ENCODE results near the gene GRIK3. TPM values are rescaled to one million over a fixed set of nuclear protein-coding genes. Genes with fewer than 3 reads are reported as not detected.

GRIK3 gene
- total RNA-seq, 1 donor from 2014 or later, result not detected

DNA sequence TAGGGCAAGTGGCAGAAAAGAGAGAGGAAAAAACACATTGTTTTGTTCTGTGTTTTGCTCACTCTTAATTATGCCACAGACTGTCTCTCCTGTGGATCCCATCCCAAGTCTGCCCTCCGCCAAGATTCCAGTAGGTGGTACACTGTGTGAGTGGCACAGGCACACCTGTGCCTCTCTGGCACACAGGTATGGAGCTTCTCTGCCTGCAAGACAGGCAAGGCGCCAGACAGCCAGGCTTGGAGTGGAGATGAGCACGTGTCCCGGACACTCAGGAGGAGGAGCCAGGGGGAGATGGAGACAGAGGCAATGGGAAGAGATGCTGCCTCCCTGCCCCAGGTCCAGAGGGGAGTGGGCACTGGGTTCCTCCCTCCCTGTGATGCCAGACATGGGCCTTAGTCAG, 6.5 kb upstream of the GRIK3 start:
- no peak for TF ChIP-seq CTCF (IDR thresholded peaks at IDR 0.05)
- Mint-ChIP-seq H3K9me3 (ENCODE audit: unreplicated experiment) (no peaks in the 10 kb centered on the region), H3K27ac (ENCODE audit: unreplicated experiment) (no peak overlapping the region), H3K4me1 (ENCODE audit: unreplicated experiment) (no peaks in the 10 kb centered on the region), H3K36me3 (ENCODE audit: unreplicated experiment) (no peaks in the 10 kb centered on the region), H3K4me3 (ENCODE audit: unreplicated experiment) (no peak overlapping the region), H3K27me3 (ENCODE audit: unreplicated experiment) (peaks cover 37% of the 10 kb centered on the region)
- DNase-seq (ENCODE audit: extremely low spot score, unreplicated experiment), result no peak

DNA sequence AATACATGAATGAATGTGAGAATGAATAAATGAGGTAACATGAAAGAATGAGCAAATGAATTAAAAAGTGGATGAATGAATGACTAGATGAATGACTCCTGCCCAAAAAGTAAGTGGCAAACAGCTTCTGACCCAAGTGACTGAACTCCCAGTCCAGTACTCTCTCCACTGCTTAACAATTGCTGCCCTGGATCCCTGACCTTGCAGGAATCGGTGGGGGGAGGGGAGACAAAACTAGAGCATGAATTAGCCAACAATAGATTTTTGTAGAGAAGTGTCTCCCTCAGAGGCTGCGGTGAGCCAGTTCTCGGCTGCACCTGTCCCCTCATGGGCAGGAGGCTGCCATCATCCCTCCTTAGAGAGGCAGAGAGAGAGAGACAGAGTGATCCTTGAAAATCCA, 5.9 kb upstream of the GRIK3 start:
- no peaks in the 10 kb centered on the region for H3K9me3 Mint-ChIP-seq (ENCODE audit: unreplicated experiment)
- H3K27ac Mint-ChIP-seq (ENCODE audit: unreplicated experiment), result no peak overlapping the region

GRCh38 chr1:37038227-37039093, 4.1 kb upstream of the GRIK3 start:
- no peaks in the 10 kb centered on the region for H3K36me3 Mint-ChIP-seq (ENCODE audit: unreplicated experiment)
- H3K9me3 Mint-ChIP-seq (ENCODE audit: unreplicated experiment), result no peaks in the 10 kb centered on the region
- no peak for DNase-seq (ENCODE audit: extremely low spot score, unreplicated experiment)
- peaks cover 2% of the 10 kb centered on the region for H3K4me1 Mint-ChIP-seq (ENCODE audit: unreplicated experiment)
- H3K27me3 Mint-ChIP-seq (ENCODE audit: unreplicated experiment), result peaks cover 49% of the 10 kb centered on the region
- H3K4me3 Mint-ChIP-seq (ENCODE audit: unreplicated experiment), result no peak overlapping the region
- H3K27ac Mint-ChIP-seq (ENCODE audit: unreplicated experiment), result no peak overlapping the region
- no peak for TF ChIP-seq CTCF (IDR thresholded peaks at IDR 0.05)

More for the DNA sequence above, 5.9 kb upstream of the GRIK3 start:
- DNase-seq (ENCODE audit: extremely low spot score, unreplicated experiment), result no peak
- H3K27me3 Mint-ChIP-seq (ENCODE audit: unreplicated experiment), result peaks cover 42% of the 10 kb centered on the region
- no peak for TF ChIP-seq CTCF (IDR thresholded peaks at IDR 0.05)
- H3K4me1 Mint-ChIP-seq (ENCODE audit: unreplicated experiment), result peaks cover 1% of the 10 kb centered on the region
- H3K36me3 Mint-ChIP-seq (ENCODE audit: unreplicated experiment), result no peaks in the 10 kb centered on the region
- H3K4me3 Mint-ChIP-seq (ENCODE audit: unreplicated experiment), result no peak overlapping the region

DNA sequence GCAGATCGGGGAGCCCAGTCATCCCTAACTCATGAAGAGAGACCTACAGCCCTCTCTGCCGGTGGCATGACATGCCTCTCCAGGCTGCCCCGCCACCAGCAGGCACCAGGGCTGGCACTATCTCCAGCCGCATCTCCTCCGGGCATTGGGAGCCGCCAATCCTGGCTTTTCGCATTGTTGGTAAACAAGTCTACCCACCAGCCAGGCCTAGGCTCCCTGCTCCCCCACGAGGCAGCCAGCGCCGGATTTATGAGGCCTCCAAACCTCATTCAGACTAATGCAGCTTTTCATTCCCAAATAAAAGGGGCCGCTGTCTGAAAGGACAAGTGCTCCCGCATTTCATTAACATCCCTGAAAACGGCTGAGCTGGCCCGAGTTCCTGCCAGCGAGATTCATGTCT, 3.4 kb upstream of the GRIK3 start:
- H3K36me3 Mint-ChIP-seq (ENCODE audit: unreplicated experiment), result no peaks in the 10 kb centered on the region
- H3K4me3 Mint-ChIP-seq (ENCODE audit: unreplicated experiment), result no peak overlapping the region
- TF ChIP-seq CTCF (IDR thresholded peaks at IDR 0.05), result no peak
- no peak for DNase-seq (ENCODE audit: extremely low spot score, unreplicated experiment)
- no peak overlapping the region for H3K27ac Mint-ChIP-seq (ENCODE audit: unreplicated experiment)
- peaks cover 2% of the 10 kb centered on the region for H3K4me1 Mint-ChIP-seq (ENCODE audit: unreplicated experiment)
- peaks cover 51% of the 10 kb centered on the region for H3K27me3 Mint-ChIP-seq (ENCODE audit: unreplicated experiment)
- H3K9me3 Mint-ChIP-seq (ENCODE audit: unreplicated experiment), result no peaks in the 10 kb centered on the region

DNA sequence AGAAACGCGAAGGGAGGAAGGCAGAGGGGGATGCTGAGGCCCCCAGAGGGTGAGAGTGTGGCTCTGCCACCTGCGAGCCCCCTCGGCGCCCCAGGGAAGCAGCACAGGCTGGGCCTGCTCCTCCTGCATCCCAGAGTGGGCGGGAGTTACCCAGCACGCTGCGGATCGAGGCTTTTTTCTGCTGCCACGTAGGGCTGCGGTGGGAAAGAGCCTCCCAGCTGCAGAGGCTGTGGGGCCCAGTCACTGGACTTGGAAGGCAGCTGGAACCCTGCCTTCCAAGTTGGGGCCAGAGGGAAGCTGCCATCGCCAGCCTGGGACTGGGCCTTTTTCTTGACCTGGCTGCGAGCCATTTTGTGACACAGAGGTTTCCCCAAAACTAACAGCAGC, 2.3 kb upstream of the GRIK3 start:
- H3K9me3 Mint-ChIP-seq (ENCODE audit: unreplicated experiment), result no peaks in the 10 kb centered on the region
- no peak overlapping the region for H3K4me3 Mint-ChIP-seq (ENCODE audit: unreplicated experiment)
- no peak for DNase-seq (ENCODE audit: extremely low spot score, unreplicated experiment)

More for the DNA sequence above, 2.3 kb upstream of the GRIK3 start:
- H3K27ac Mint-ChIP-seq (ENCODE audit: unreplicated experiment), result no peak overlapping the region
- H3K36me3 Mint-ChIP-seq (ENCODE audit: unreplicated experiment), result no peaks in the 10 kb centered on the region
- peaks cover 61% of the 10 kb centered on the region for H3K27me3 Mint-ChIP-seq (ENCODE audit: unreplicated experiment)
- peaks cover 2% of the 10 kb centered on the region for H3K4me1 Mint-ChIP-seq (ENCODE audit: unreplicated experiment)
- TF ChIP-seq CTCF (IDR thresholded peaks at IDR 0.05), result no peak
